Measurements from ENCODE around the gene CEP170B. TPM values are rescaled to one million over a fixed set of nuclear protein-coding genes. Genes with fewer than 3 reads are reported as not detected.

The CEP170B gene
- total and polyA plus RNA-seq, 5 experiments from 2014 or later: 0.03 to 4.8 (median 2.3) TPM; not detected in 1

DNA sequence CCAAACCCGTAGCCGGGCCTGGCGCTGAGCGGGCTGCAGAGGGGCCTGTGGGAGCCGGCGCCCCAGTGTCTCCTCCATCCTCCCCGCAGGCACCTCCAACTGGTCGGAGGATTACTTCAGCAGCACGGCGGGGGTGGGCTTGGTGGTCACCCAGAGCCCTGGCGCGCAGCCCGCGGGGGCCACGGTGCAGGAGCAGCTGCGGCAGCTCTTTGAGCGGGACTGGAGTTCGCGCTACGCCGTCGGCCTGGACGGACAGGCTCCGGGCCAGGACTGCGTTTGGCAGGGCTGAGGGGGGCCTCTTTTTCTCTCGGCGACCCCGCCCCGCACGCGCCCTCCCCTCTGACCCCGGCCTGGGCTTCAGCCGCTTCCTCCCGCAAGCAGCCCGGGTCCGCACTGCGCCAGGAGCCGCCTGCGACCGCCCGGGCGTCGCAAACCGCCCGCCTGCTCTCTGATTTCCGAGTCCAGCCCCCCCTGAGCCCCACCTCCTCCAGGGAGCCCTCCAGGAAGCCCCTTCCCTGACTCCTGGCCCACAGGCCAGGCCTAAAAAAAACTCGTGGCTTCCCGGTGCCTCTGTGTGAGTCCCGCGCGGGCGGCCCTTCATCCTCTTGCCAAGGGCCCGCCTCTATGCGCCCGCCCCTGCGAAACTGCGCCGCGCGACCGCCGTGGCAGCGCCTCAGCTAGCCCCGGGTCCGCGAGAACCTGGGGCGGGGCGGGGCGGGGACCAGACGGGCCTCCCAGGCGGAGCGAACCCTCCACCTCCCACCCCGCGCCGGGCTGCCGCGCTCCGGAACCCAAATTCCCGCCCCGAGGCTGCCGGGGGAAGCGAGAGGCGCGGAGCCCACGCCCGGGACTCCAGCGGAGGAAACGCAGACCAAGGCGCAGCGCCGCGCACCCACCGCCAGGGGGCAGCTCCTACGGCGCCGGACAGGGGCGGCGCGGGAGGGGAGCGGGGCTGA lies 67.9 kb downstream of the CEP170B start:
- Mint-ChIP-seq H3K27me3 (peaks cover 0 to 37% (median 7%) of the 10 kb centered on the region in 5 donors), H3K36me3 (no peaks in the 10 kb centered on the region), H3K27ac (no peak overlapping the region), H3K9me3 (no peaks in the 10 kb centered on the region), H3K4me3 (peak overlapping the region; percentile 36 to 80 (median 68)), H3K4me1 (peaks cover 1 to 8% (median 7%) of the 10 kb centered on the region in 4 donors)
- DNase-seq (peak; percentile 68 to 86 (median 82)), ATAC-seq (peak; percentile 92 to 93)
- POLR2A ChIA-PET: no interaction called here

DNA sequence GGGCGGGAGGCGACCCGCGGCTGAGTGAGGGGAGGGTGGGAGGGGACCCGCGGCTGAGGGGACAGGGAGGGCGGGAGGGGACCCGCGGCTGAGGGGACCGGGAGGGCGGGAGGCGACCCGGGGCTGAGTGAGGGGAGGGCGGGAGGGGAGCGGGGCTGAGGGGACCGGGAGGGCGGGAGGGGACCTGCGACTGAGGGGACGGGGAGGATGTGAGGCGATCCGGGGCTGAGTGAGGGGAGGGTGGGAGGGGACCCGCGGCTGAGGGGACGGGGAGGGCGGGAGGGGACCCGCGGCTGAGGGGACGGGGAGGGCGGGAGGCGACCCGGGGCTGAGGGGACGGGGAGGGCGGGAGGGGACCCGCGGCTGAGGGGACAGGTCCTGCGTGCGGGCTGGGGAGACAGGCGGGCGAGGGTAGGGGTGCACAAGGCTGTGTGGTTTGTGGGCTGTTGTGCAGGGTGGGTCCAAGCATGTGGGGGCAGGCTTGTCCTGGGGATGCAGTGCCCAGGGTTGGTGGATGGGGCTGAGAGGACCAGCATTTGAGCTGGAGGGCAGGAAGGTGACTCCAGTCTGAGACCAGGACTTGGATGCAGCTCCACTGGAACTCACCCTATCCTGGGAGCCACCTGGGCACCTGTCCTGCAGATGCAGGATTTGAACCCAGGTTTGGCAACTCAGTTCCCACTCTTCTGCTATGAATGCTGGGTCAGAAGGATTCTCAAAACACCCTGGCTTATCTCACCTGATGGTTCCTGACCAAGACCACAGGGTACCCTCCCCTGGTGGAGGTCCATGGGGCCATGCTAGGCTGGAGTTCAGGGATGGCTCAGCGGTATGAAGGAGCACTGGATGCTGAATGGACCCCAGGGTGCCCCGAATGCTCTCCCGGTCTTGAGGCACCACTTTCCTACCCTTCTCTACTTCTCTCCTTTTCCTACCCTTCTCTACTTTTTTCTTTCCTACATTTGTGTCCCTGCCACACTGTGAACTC lies 69.0 kb downstream of the CEP170B start:
- no peaks in the 10 kb centered on the region for H3K9me3 Mint-ChIP-seq
- no peak for DNase-seq

GRCh38 chr14:104935026-104935650 lies 70.1 kb downstream of the CEP170B start:
- Mint-ChIP-seq H3K4me1 (peaks cover 1 to 8% (median 7%) of the 10 kb centered on the region in 4 donors), H3K27ac (peak overlapping the region in 4 of 10 donors; percentile 20 to 69 (median 46)), H3K4me3 (peak overlapping the region in 9 of 10 donors; percentile 37 to 84 (median 72)), H3K36me3 (no peaks in the 10 kb centered on the region), H3K27me3 (peaks cover 0 to 24% (median 4%) of the 10 kb centered on the region in 5 donors), H3K9me3 (no peaks in the 10 kb centered on the region)
- DNase-seq: peak in 1 of 10 donors; percentile 38
- ATAC-seq: no peak
- POLR2A ChIA-PET: interaction anchor here (0.6 kb wide), 1 partner anchor 103 kb away, joined by 3 read pairs; no protein-coding TSS in a partner anchor

More for the DNA sequence above, 69.0 kb downstream of the CEP170B start:
- Mint-ChIP-seq H3K4me1 (peaks cover 1 to 8% (median 7%) of the 10 kb centered on the region in 4 donors), H3K27ac (peak overlapping the region in 5 of 10 donors; percentile 14 to 69 (median 46)), H3K36me3 (no peaks in the 10 kb centered on the region), H3K4me3 (peak overlapping the region; percentile 44 to 84 (median 74)), H3K27me3 (peaks cover 0 to 28% (median under 1%) of the 10 kb centered on the region in 5 donors)
- POLR2A ChIA-PET: no interaction called here
- ATAC-seq: no peak

DNA sequence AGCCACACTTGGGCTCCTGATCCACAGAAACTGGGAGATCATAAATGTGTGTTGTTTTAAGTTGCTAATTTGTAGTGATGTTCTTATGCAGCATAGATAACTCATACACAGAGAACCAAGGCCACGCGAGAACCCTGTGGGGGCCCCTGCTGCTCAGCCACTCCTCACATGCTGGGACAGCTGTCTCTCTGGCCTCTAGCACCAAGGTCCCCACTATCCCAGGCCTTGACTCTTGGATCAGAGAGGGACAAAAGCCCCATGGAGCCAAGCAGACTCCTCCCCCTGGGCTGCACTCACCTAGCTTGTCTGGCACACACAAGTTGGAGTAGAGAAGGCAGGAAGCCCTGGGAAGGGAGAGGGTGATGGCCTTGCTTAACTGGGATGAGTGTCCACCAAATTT lies 70.9 kb downstream of the CEP170B start:
- ATAC-seq (no peak), DNase-seq (no peak)
- Mint-ChIP-seq H3K27me3 (peaks cover 0 to 24% (median 7%) of the 10 kb centered on the region in 5 donors), H3K4me1 (peaks cover 1 to 8% (median 7%) of the 10 kb centered on the region in 4 donors), H3K27ac (no peak overlapping the region), H3K36me3 (no peaks in the 10 kb centered on the region), H3K9me3 (no peaks in the 10 kb centered on the region), H3K4me3 (no peak overlapping the region)
- POLR2A ChIA-PET: no interaction called here

DNA sequence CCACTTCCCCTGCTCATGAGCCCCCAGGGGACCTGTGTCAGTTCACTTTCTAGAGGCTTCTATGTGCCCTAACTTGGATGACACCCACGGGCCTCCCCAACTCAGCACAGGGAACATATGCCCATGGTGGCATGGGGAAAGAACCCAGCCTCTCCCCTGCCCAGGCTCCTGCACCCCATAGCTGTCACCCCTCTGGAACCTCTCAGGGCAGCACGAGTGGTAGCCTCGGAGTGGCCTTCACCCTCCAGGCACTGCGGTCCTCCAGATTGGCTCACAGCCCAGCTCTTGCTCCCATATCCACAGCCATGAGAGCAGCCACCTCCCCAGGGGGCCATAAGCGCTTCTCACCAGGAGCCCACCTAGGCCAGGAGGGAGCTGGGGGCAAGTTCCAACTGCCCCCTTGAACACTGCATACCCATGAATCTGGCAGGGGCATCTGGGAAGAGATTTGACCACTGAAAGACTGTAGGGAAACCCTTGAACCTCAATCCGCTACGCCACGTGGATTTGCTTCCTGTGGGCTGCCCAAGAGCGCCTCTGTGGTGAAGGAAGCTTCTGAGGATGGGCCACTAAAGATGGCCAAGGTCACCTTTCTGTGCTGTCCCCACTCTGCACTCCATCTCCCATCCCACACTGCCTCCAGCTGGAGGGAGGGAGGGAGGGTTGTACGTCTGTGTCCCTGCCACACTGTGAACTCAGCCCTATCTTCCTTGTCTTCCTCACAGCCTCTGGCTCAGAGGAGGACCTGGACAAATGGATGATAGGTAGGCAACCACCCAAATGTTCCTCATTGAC lies 71.5 kb downstream of the CEP170B start:
- H3K27me3 Mint-ChIP-seq: peaks cover 0 to 24% (median 7%) of the 10 kb centered on the region in 5 donors
- peaks cover 1 to 8% (median 7%) of the 10 kb centered on the region in 4 donors for H3K4me1 Mint-ChIP-seq
- DNase-seq: no peak
- H3K4me3 Mint-ChIP-seq: no peak overlapping the region
- no peak for ATAC-seq
- H3K27ac Mint-ChIP-seq: peak overlapping the region in 1 of 10 donors; percentile 9
- H3K9me3 Mint-ChIP-seq: no peaks in the 10 kb centered on the region
- POLR2A ChIA-PET: no interaction called here
- no peaks in the 10 kb centered on the region for H3K36me3 Mint-ChIP-seq

- no peaks in the 10 kb centered on the region for H3K9me3 Mint-ChIP-seq
- H3K4me3 Mint-ChIP-seq: no peak overlapping the region
- POLR2A ChIA-PET: no interaction called here
- peak overlapping the region in 1 of 10 donors; percentile 2 for H3K27ac Mint-ChIP-seq
- peaks cover 0 to 24% (median 7%) of the 10 kb centered on the region in 5 donors for H3K27me3 Mint-ChIP-seq
- no peaks in the 10 kb centered on the region for H3K36me3 Mint-ChIP-seq
- H3K4me1 Mint-ChIP-seq: peaks cover 1 to 7% (median 7%) of the 10 kb centered on the region in 4 donors
- no peak for ATAC-seq
- DNase-seq: no peak
Measured at GRCh38 chr14:104937161-104937560, 72.1 kb downstream of the CEP170B start.

DNA sequence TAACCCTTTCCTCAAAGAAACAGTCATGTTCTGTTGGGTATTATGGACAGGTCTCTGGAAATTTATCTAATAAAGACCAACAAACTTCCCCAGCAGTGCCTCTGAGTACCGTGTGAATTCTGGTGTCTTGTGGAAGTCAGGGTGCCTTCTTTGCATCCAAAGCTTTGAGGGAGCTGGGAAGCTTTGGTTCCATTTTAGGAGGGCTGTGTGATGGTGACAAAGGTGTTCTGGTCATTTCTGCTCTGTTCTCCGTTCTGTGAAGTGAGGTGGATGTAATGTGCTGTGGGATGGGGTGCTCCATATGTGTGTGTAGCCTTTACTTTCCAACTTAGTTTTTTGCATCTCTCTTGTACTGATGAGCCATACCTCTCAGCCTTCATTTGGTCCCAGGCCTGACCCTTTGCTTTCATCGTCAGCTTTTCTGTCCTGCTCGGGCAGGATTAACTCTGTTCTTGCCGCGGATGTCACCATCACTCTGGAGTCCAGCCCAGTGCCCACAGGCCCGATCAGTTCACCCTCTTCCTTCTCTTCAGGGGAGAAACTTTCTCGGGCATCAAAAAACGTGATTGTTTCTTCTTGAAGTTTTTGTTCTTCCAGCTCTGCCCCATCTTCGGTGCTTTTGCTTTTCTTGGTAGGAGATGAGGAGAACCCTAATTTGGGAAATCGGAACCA lies 72.8 kb downstream of the CEP170B start:
- no peak overlapping the region for H3K27ac Mint-ChIP-seq
- no peak overlapping the region for H3K4me3 Mint-ChIP-seq
- peaks cover 1 to 7% (median 7%) of the 10 kb centered on the region in 4 donors for H3K4me1 Mint-ChIP-seq
- H3K9me3 Mint-ChIP-seq: no peaks in the 10 kb centered on the region
- peaks cover 0 to 25% (median 7%) of the 10 kb centered on the region in 5 donors for H3K27me3 Mint-ChIP-seq
- POLR2A ChIA-PET: no interaction called here
- DNase-seq: no peak
- no peak for ATAC-seq
- no peaks in the 10 kb centered on the region for H3K36me3 Mint-ChIP-seq

- peaks cover 1 to 7% (median 7%) of the 10 kb centered on the region in 4 donors for H3K4me1 Mint-ChIP-seq
- ATAC-seq (no peak), DNase-seq (no peak)
- H3K36me3 Mint-ChIP-seq: no peaks in the 10 kb centered on the region
- peak overlapping the region in 1 of 10 donors; percentile 35 for H3K27ac Mint-ChIP-seq
- peaks cover 0 to 31% (median 7%) of the 10 kb centered on the region in 5 donors for H3K27me3 Mint-ChIP-seq
- POLR2A ChIA-PET: no interaction called here
- H3K4me3 Mint-ChIP-seq: no peak overlapping the region
- no peaks in the 10 kb centered on the region for H3K9me3 Mint-ChIP-seq
Measured at GRCh38 chr14:104938436-104938835, 73.4 kb downstream of the CEP170B start.

GRCh38 chr14:104938960-104939359 lies 73.9 kb downstream of the CEP170B start:
- Mint-ChIP-seq H3K9me3 (no peaks in the 10 kb centered on the region), H3K36me3 (no peaks in the 10 kb centered on the region), H3K4me1 (peaks cover 1 to 7% (median 7%) of the 10 kb centered on the region in 4 donors), H3K4me3 (no peak overlapping the region), H3K27me3 (peaks cover 0 to 33% (median 7%) of the 10 kb centered on the region in 5 donors), H3K27ac (no peak overlapping the region)
- no peak for ATAC-seq
- POLR2A ChIA-PET: no interaction called here
- peak in 1 of 10 donors; percentile 0 for DNase-seq

DNA sequence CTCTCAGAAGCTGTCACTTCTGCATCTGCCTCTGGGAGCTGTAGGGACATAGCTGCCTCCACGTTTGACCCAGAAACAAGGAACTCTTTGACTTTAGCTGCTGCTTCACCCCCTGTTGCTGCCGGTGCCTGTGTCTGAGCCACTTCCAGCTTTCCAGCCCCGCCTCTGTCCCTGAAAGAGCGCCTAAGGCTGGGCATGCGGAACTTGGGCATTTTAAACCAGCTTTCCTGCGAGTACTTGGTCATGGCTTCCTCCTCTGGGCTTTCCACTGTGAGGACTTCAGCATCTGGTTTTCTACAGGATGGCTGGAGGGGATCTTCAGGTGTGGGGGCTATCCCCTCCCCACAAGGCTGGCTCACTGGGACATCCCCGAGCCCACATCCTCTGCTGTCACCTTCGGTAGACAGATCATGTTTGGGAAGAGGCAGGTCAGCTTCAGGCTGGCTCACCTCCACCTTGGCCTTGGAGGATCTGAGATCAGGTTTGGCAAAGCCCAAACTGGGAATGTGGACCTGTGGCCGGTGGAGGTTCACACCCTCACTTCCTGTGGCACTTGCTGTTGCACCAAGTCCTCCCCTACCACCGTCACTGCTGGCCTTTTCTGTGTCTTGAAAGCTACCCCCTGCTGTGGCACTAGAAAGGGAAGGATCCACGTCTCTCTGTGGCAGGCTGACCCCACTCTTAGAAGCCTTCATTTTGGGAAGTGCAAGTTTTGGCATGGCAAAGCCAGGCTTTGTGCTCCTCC lies 74.8 kb downstream of the CEP170B start:
- H3K4me3 Mint-ChIP-seq: no peak overlapping the region
- H3K27ac Mint-ChIP-seq: no peak overlapping the region
- POLR2A ChIA-PET: interaction anchor here (0.6 kb wide), 1 partner anchor 106 kb away, joined by 3 read pairs; no protein-coding TSS in a partner anchor
- DNase-seq (no peak), ATAC-seq (no peak)
- no peaks in the 10 kb centered on the region for H3K36me3 Mint-ChIP-seq
- peaks cover 0 to 2% (median under 1%) of the 10 kb centered on the region in 4 donors for H3K4me1 Mint-ChIP-seq
- H3K27me3 Mint-ChIP-seq: peaks cover 0 to 26% (median 7%) of the 10 kb centered on the region in 5 donors
- H3K9me3 Mint-ChIP-seq: no peaks in the 10 kb centered on the region
